Lung (tissue), 12 donors: ENCODE data around the gene TSPO2. TPM values are rescaled to one million over a fixed set of nuclear protein-coding genes. Genes with fewer than 3 reads are reported as not detected.

Source experiments
- ATAC-seq: fragments of 200-7000 bp; cut with Tn5 transposase; one replicate; pipeline ENCODE4 v1.9.1; 2020; ENCODE audit warnings: moderate number of reproducible peaks; ENCODE audit not compliant: insufficient read depth, low FRiP score
- DNase-seq, 3 donors: peaks; one replicate each; pipeline ENCODE4 v3.0.0-alpha.2; 2013 to 2017
- H3K27ac ChIP-seq, 2 donors: one replicate each; pipeline ENCODE4 v1.5.1; 2013; ENCODE audit warnings: mild to moderate bottlenecking in 2 of 2, moderate library complexity in 2 of 2, control low read depth in 1 of 2, inconsistent platforms in 1 of 2, low read depth in 1 of 2, low read length in 1 of 2
- H3K27me3 ChIP-seq, 3 donors: one replicate each; pipeline ENCODE4 v1.5.1; 2013; ENCODE audit warnings: low read length in 2 of 3; ENCODE audit not compliant: control insufficient read depth in 3 of 3, insufficient read depth in 3 of 3
- H3K36me3 ChIP-seq, 4 donors: one replicate each; pipeline ENCODE4 v1.5.1; 2013; ENCODE audit warnings: low read length in 4 of 4, mild to moderate bottlenecking in 1 of 4, moderate library complexity in 1 of 4; ENCODE audit not compliant: control insufficient read depth in 4 of 4, insufficient read depth in 4 of 4
- H3K4me1 ChIP-seq, 5 donors: one replicate each; pipeline ENCODE4 v1.5.1; 2013; ENCODE audit warnings: low read length in 5 of 5, mild to moderate bottlenecking in 2 of 5, moderate library complexity in 1 of 5; ENCODE audit not compliant: control insufficient read depth in 5 of 5, insufficient read depth in 5 of 5
- H3K4me3 ChIP-seq: one replicate; pipeline ENCODE4 v1.5.1; 2013; ENCODE audit warnings: mild to moderate bottlenecking, control low read depth, moderate library complexity
- H3K9ac ChIP-seq, 2 donors: one replicate each; pipeline ENCODE4 v1.5.1; 2013; ENCODE audit warnings: low read length in 2 of 2, control low read depth in 1 of 2; ENCODE audit not compliant: insufficient read depth in 1 of 2
- H3K9me3 ChIP-seq, 4 donors: one replicate each; pipeline ENCODE4 v1.5.1; 2013; ENCODE audit warnings: low read length in 3 of 4, mild to moderate bottlenecking in 1 of 4, moderate library complexity in 1 of 4; ENCODE audit not compliant: control insufficient read depth in 4 of 4, insufficient read depth in 3 of 4
- CTCF ChIP-seq: IDR thresholded peaks from 2 replicates; pipeline ENCODE4 v1.5.1; 2012; ENCODE audit warnings: mild to moderate bottlenecking; ENCODE audit errors: control extremely low read depth, extremely low read depth
- WGBS, 2 donors: extraction: QIAGEN DNeasy Blood & Tissue Kit; methylation state at CpG; one replicate each; pipeline ENCODE4 v1.1.7; 2013; 5-methylcytosine and 5-hydroxymethylcytosine counted together
- polyA plus RNA-seq, 2 donors: library from polyadenylated mRNA; stranded (reverse); fragments of 200-250 nt; gene quantifications; one replicate each; pipeline ENCODE4 v1.2.1, GENCODE V29; 2013
- total RNA-seq, 2 donors: library from RNA; depleted of rRNA in 1 of 2; stranded (reverse); fragments of >200 nt in 1 of 2; gene quantifications; one replicate each; pipeline ENCODE4 v1.2.1, GENCODE V29; 2014 to 2021
- donor health status: control.
- donor health status: control.
- donor health status: Bipolar disorder and iron deficiency.
- donor health status: healthy.
- donor health status: DM: yes; HTN: yes; CAD: no.

The TSPO2 gene
- total and polyA plus RNA-seq, 4 donors, result 0.07 to 0.57 TPM; not detected in 2

GRCh38 chr6:40997234-40997957 is 44.9 kb upstream of the TSPO2 start:
- Histone ChIP-seq H3K27ac (peak overlapping the region; percentile 79 to 84), H3K4me1 (peaks cover 0 to 17% (median 13%) of the 10 kb centered on the region in 5 donors), H3K9me3 (no peaks in the 10 kb centered on the region), H3K4me3 (no peak overlapping the region), H3K9ac (no peak overlapping the region), H3K27me3 (no peaks in the 10 kb centered on the region), H3K36me3 (no peaks in the 10 kb centered on the region)
- TF ChIP-seq CTCF, result no peak
- DNase-seq (peak; percentile 17 to 70 (median 66)), ATAC-seq (peak; percentile 45)
- WGBS, 2 donors, result 52 to 58% methylated on average over 4 of the region's 4 CpGs

GRCh38 chr6:40998661-40999060 is 43.6 kb upstream of the TSPO2 start:
- no peak for TF ChIP-seq CTCF
- 84 to 88% methylated on average over 4 of the region's 4 CpGs for WGBS, 2 donors
- no peaks in the 10 kb centered on the region for H3K9me3 ChIP-seq

GRCh38 chr6:40999569-40999968 is 42.7 kb upstream of the TSPO2 start:
- Histone ChIP-seq H3K4me3 (no peak overlapping the region), H3K27ac (no peak overlapping the region), H3K27me3 (no peaks in the 10 kb centered on the region), H3K9me3 (no peaks in the 10 kb centered on the region), H3K36me3 (no peaks in the 10 kb centered on the region), H3K4me1 (peaks cover 0 to 17% (median 13%) of the 10 kb centered on the region in 5 donors), H3K9ac (no peak overlapping the region)
- TF ChIP-seq CTCF, result peak; percentile 7
- ATAC-seq (no peak), DNase-seq (peak; percentile 51 to 77 (median 58))
- 23 to 29% methylated on average over 3 of the region's 3 CpGs for WGBS, 2 donors

More at GRCh38 chr6:40998661-40999060, 43.6 kb upstream of the TSPO2 start:
- Histone ChIP-seq H3K4me1 (peaks cover 0 to 17% (median 13%) of the 10 kb centered on the region in 5 donors), H3K36me3 (no peaks in the 10 kb centered on the region), H3K27me3 (no peaks in the 10 kb centered on the region), H3K4me3 (no peak overlapping the region), H3K27ac (peak overlapping the region in 1 of 2 donors; percentile 2), H3K9ac (no peak overlapping the region)
- ATAC-seq (no peak), DNase-seq (no peak)
